B cell (primary cell): ENCODE data around the gene SGTA. TPM values are rescaled to one million over a fixed set of nuclear protein-coding genes. Genes with fewer than 3 reads are reported as not detected.

Source experiments
- ATAC-seq: fragments of 200-7000 bp; cut with Tn5 transposase; one replicate; pipeline ENCODE4 v1.10.0; 2021; ENCODE audit warnings: low read depth, mild to moderate bottlenecking, moderate number of reproducible peaks, moderate library complexity
- CTCF ChIA-PET: fragments of 350-600 bp; sonication (Branson Sonifier 250); formaldehyde crosslinking; loops from one replicate; lab custom pipeline; 2021; ENCODE audit warnings: antibody characterized with exemption, inconsistent platforms; lab: Charles Lee
- POLR2A ChIA-PET: fragments of 350-600 bp; sonication (Branson Sonifier 250); formaldehyde crosslinking; loops from one replicate; lab custom pipeline; 2021; ENCODE audit warnings: antibody characterized with exemption; lab: Charles Lee
- DNase-seq: peaks from one replicate; pipeline ENCODE4 v3.0.0; 2013
- H2AFZ ChIP-seq: 2 replicates; pipeline ENCODE4 v1.6.1; 2012; ENCODE audit warnings: mild to moderate bottlenecking, low read depth, low read length; ENCODE audit not compliant: insufficient read depth, poor library complexity, severe bottlenecking
- H3K27ac ChIP-seq, 2 donors: 1 replicate in 1 of 2; 2 replicates in 1 of 2; pipeline ENCODE4 v1.5.1; 2012 to 2013; ENCODE audit warnings: low read length in 2 of 2, mild to moderate bottlenecking in 2 of 2, moderate library complexity in 1 of 2
- H3K27me3 ChIP-seq, 4 experiments: fragments of 200-600 bp in 1 of 4; sonication (generic) in 1 of 4; replicated peaks in 1 of 4; 1 replicate in 2 of 4; 2 replicates in 2 of 4; pipeline versions ENCODE4 v1.6.1 to v1.7.0; 2013 to 2016; ENCODE audit warnings: low read length in 3 of 4, mild to moderate bottlenecking in 2 of 4, mixed read lengths in 1 of 4, moderate library complexity in 1 of 4; ENCODE audit not compliant: insufficient read depth in 4 of 4, control insufficient read depth in 3 of 4; ENCODE audit errors: control extremely low read depth in 1 of 4
- H3K36me3 ChIP-seq, 2 experiments: replicated peaks in 1 of 2; 1 replicate in 1 of 2; 2 replicates in 1 of 2; pipeline versions ENCODE4 v1.6.1 to v1.7.1; 2013; ENCODE audit warnings: low read length in 1 of 2; ENCODE audit not compliant: insufficient read depth in 2 of 2, control insufficient read depth in 1 of 2; ENCODE audit errors: control extremely low read depth in 1 of 2, extremely low read depth in 1 of 2
- H3K4me1 ChIP-seq, 2 donors: fragments of 200-600 bp in 1 of 2; sonication (generic) in 1 of 2; 1 replicate in 1 of 2; 2 replicates in 1 of 2; pipeline versions ENCODE4 v1.5.1 to v1.6.1; 2013 to 2017; ENCODE audit warnings: low read length in 2 of 2; ENCODE audit not compliant: control insufficient read depth in 2 of 2, insufficient read depth in 2 of 2
- H3K4me2 ChIP-seq: replicated peaks from 2 replicates; pipeline ENCODE3; 2012; ENCODE audit warnings: mild to moderate bottlenecking, low read depth, low read length; ENCODE audit not compliant: poor library complexity, severe bottlenecking
- H3K4me3 ChIP-seq, 5 experiments: fragments of 200-600 bp in 1 of 5; sonication (generic) in 1 of 5; 1 replicate in 3 of 5; 2 replicates in 2 of 5; pipeline versions ENCODE4 v1.5.1 to v1.7.0; 2011 to 2016; ENCODE audit warnings: low read length in 4 of 5, mild to moderate bottlenecking in 4 of 5, low read depth in 2 of 5, control low read depth in 1 of 5, moderate library complexity in 1 of 5; ENCODE audit not compliant: insufficient read depth in 1 of 5; ENCODE audit errors: control extremely low read depth in 1 of 5, extremely low read depth in 1 of 5
- H3K79me2 ChIP-seq: fragments of 200-600 bp; sonication (generic); one replicate; pipeline ENCODE4 v1.6.0; 2016; ENCODE audit warnings: low read length; ENCODE audit not compliant: control insufficient read depth, insufficient read depth
- H3K9ac ChIP-seq: fragments of 200-600 bp; sonication (generic); 2 replicates; pipeline ENCODE4 v1.6.1; 2017; ENCODE audit warnings: mild to moderate bottlenecking, low read length, moderate library complexity
- H3K9me3 ChIP-seq, 3 donors: one replicate each; pipeline versions ENCODE4 v1.6.1 to v1.7.1; 2013; ENCODE audit warnings: low read length in 2 of 3; ENCODE audit not compliant: control insufficient read depth in 2 of 3, insufficient read depth in 1 of 3; ENCODE audit errors: control extremely low read depth in 1 of 3
- H4K20me1 ChIP-seq: 2 replicates; pipeline ENCODE4 v1.6.0; 2012; ENCODE audit warnings: mild to moderate bottlenecking, low read length; ENCODE audit not compliant: insufficient read depth, control insufficient read depth, poor library complexity, severe bottlenecking
- H3K27ac Mint-ChIP-seq: one replicate; pipeline ENCODE4 v1.8.0; 2021; ENCODE audit warnings: mixed read lengths
- H3K27me3 Mint-ChIP-seq: one replicate; pipeline ENCODE4 v1.8.0; 2021; ENCODE audit warnings: mixed read lengths
- H3K4me1 Mint-ChIP-seq: one replicate; pipeline ENCODE4 v1.8.0; 2021; ENCODE audit warnings: mixed read lengths
- H3K4me3 Mint-ChIP-seq: one replicate; pipeline ENCODE4 v1.8.0; 2021; ENCODE audit warnings: mixed read lengths
- H3K9me3 Mint-ChIP-seq: one replicate; pipeline ENCODE4 v1.8.0; 2022; ENCODE audit warnings: mixed read lengths; ENCODE audit not compliant: insufficient read depth
- CTCF ChIP-seq: fragments of 200-600 bp; IDR thresholded peaks from one replicate; pipeline ENCODE4 v1.8.0; 2022; ENCODE audit warnings: antibody characterized with exemption, mild to moderate bottlenecking
- EZH2 ChIP-seq: IDR thresholded peaks from 2 replicates; pipeline ENCODE4 v1.6.1; 2012; ENCODE audit warnings: borderline replicate concordance, low read depth, mild to moderate bottlenecking, moderate library complexity, low read length; ENCODE audit not compliant: insufficient read depth, poor library complexity, severe bottlenecking
- WGBS: methylation state at CpG from one replicate; pipeline ENCODE4 v1.1.5; 2013; ENCODE audit warnings: missing lambda C conversion rate; ENCODE audit not compliant: insufficient coverage; 5-methylcytosine and 5-hydroxymethylcytosine counted together
- intact Hi-C: fragments of 100-400 bp; cut with micrococcal nuclease; formaldehyde crosslinking; loops from one replicate; pipeline ENCODE4 v1.10.0; 2022
- polyA plus RNA-seq: library from polyadenylated mRNA; depleted of rRNA; stranded (reverse); fragments of >200 nt; gene quantifications from 2 replicates; pipeline ENCODE4 v1.2.3, GENCODE V29; 2012
- total RNA-seq, 2 donors: library from RNA; stranded (reverse); fragments of 120-200 nt in 1 of 2; gene quantifications; 1 replicate in 1 of 2; 2 replicates in 1 of 2; pipeline versions ENCODE4 v1.2.3 to v1.2.4, GENCODE V29; 2013 to 2022

The SGTA gene
- total and polyA plus RNA-seq, 2 donors (not counting 1 experiment from before 2014, with no cell fraction given) = 36.6 to 42.0 TPM

GRCh38 chr19:2815191-2815614, 32.1 kb upstream of the SGTA start:
- no peaks in the 10 kb centered on the region for H3K9me3 ChIP-seq
- intact Hi-C loops = no loop called here
- H4K20me1 ChIP-seq = no peaks in the 10 kb centered on the region
- Mint-ChIP-seq H3K27me3 (no peaks in the 10 kb centered on the region), H3K4me3 (no peak overlapping the region), H3K27ac (no peak overlapping the region), H3K4me1 (peaks cover 5% of the 10 kb centered on the region), H3K9me3 (no peaks in the 10 kb centered on the region)
- WGBS = 96% methylated on average over 13 of the region's 13 CpGs
- no peak overlapping the region for H3K27ac ChIP-seq
- peaks cover 3% of the 10 kb centered on the region for H3K79me2 ChIP-seq
- ChIA-PET CTCF (no interaction called here), POLR2A (no interaction called here)
- no peak for DNase-seq
- no peak for ATAC-seq
- no peak overlapping the region for H2AFZ ChIP-seq
- H3K4me1 ChIP-seq = peaks cover under 1 to 11% of the 10 kb centered on the region in 2 donors
- H3K9ac ChIP-seq = no peak overlapping the region
- no peak for TF ChIP-seq CTCF
- no peak for TF ChIP-seq EZH2
- peaks cover 0 to 5% of the 10 kb centered on the region in 2 experiments for H3K36me3 ChIP-seq
- H3K4me3 ChIP-seq = no peak overlapping the region
- no peaks in the 10 kb centered on the region for H3K27me3 ChIP-seq
- H3K4me2 ChIP-seq = no peak overlapping the region

GRCh38 chr19:2814426-2814825, 31.4 kb upstream of the SGTA start:
- Mint-ChIP-seq H3K9me3 (no peaks in the 10 kb centered on the region), H3K27ac (no peak overlapping the region), H3K27me3 (no peaks in the 10 kb centered on the region), H3K4me3 (no peak overlapping the region), H3K4me1 (peaks cover 3% of the 10 kb centered on the region)
- CTCF ChIA-PET = no interaction called here
- Histone ChIP-seq H3K9me3 (no peaks in the 10 kb centered on the region), H3K4me1 (peaks cover 0 to 8% of the 10 kb centered on the region in 2 donors), H3K4me2 (no peak overlapping the region), H3K27ac (no peak overlapping the region), H3K9ac (no peak overlapping the region), H4K20me1 (no peaks in the 10 kb centered on the region), H3K79me2 (no peaks in the 10 kb centered on the region), H2AFZ (no peak overlapping the region), H3K4me3 (no peak overlapping the region), H3K27me3 (no peaks in the 10 kb centered on the region), H3K36me3 (peaks cover 0 to 7% of the 10 kb centered on the region in 2 experiments)
- TF ChIP-seq CTCF = no peak
- no peak for TF ChIP-seq EZH2
- no peak for ATAC-seq
- 97% methylated on average over 11 of the region's 11 CpGs for WGBS
- POLR2A ChIA-PET = no interaction called here
- no peak for DNase-seq
- intact Hi-C loops = no loop called here
